ENCODE results near the gene BMPR1A.

- TF ChIP-seq EZH2phosphoT487 (IDR thresholded peaks at IDR 0.05; ENCODE audit: insufficient read depth, low read depth) (no peak), EZH2 (IDR thresholded peaks at IDR 0.05; ENCODE audit: insufficient read depth, poor library complexity, severe bottlenecking) (no peak)
Observed at GRCh38 chr10:86732771-86733170, 23.6 kb upstream of the BMPR1A start.

All from GM23248 (cell line).